IMR-90 (cell line): ENCODE results near the gene EXOC4. TPM values are rescaled to one million over a fixed set of nuclear protein-coding genes. Genes with fewer than 3 reads are reported as not detected.

Source experiments
- ATAC-seq: fragments of 200-7000 bp; cut with Tn5 transposase; 2 replicates; pipeline ENCODE4 v1.9.1; 2020; ENCODE audit warnings: low read depth, mild to moderate bottlenecking, moderate library complexity
- BruUV-seq: library from RNA; stranded (reverse); fragments of 400-500 nt; replicated peaks from 2 replicates; lab custom pipeline; 2021; lab: Mats Ljungman, UMichigan
- CTCF ChIA-PET: fragments of 300-600 bp; formaldehyde crosslinking; extraction: SDS; loops from one replicate; lab custom pipeline; 2021; ENCODE audit warnings: antibody characterized with exemption; lab: Yijun Ruan, JAX
- POLR2A ChIA-PET: fragments of 300-600 bp; sonication (Branson Sonifier 250); formaldehyde crosslinking; loops from one replicate; lab custom pipeline; 2022; ENCODE audit warnings: antibody characterized with exemption; ENCODE audit not compliant: unreplicated experiment; lab: Charles Lee
- DNase-seq: peaks from one replicate; pipeline ENCODE4 v3.0.0; 2013
- H2AFZ ChIP-seq: replicated peaks from 2 replicates; pipeline ENCODE3; 2013; ENCODE audit warnings: low read length, mild to moderate bottlenecking; ENCODE audit not compliant: poor library complexity
- H2AK5ac ChIP-seq: 2 replicates; pipeline ENCODE4 v1.6.1; 2013; ENCODE audit warnings: low read depth, low read length, inconsistent platforms
- H2AK9ac ChIP-seq: replicated peaks from 2 replicates; pipeline ENCODE3; 2013; ENCODE audit warnings: mild to moderate bottlenecking, low read depth, low read length, moderate library complexity; ENCODE audit not compliant: poor library complexity
- H2BK120ac ChIP-seq: 2 replicates; pipeline ENCODE4 v1.6.1; 2013; ENCODE audit warnings: low read depth, low read length, inconsistent platforms
- H2BK15ac ChIP-seq: 3 replicates; pipeline ENCODE4 v1.6.1; 2013; ENCODE audit warnings: low read depth, low read length, inconsistent platforms
- H2BK20ac ChIP-seq: 2 replicates; pipeline ENCODE4 v1.6.1; 2013; ENCODE audit warnings: low read depth, mild to moderate bottlenecking, inconsistent platforms, low read length, moderate library complexity
- H2BK5ac ChIP-seq: 2 replicates; pipeline ENCODE4 v1.6.1; 2013; ENCODE audit warnings: mild to moderate bottlenecking, low read depth, low read length, inconsistent platforms; ENCODE audit not compliant: poor library complexity, severe bottlenecking
- H3K14ac ChIP-seq: replicated peaks from 2 replicates; pipeline ENCODE4 v1.6.1; 2013; ENCODE audit warnings: low read depth, low read length, inconsistent platforms
- H3K18ac ChIP-seq: 2 replicates; pipeline ENCODE4 v1.6.1; 2013; ENCODE audit warnings: low read depth, low read length, control low read depth
- H3K23ac ChIP-seq: 2 replicates; pipeline ENCODE4 v1.6.1; 2013; ENCODE audit warnings: low read depth, low read length, inconsistent platforms
- H3K27ac ChIP-seq: 2 replicates; pipeline ENCODE4 v1.5.1; 2013; ENCODE audit warnings: mild to moderate bottlenecking, control low read depth, low read length; ENCODE audit not compliant: insufficient read depth
- H3K27me3 ChIP-seq: 2 replicates; pipeline ENCODE4 v1.6.1; 2013; ENCODE audit warnings: low read length; ENCODE audit not compliant: control insufficient read depth, insufficient read depth
- H3K36me3 ChIP-seq: 2 replicates; pipeline ENCODE4 v1.6.1; 2013; ENCODE audit warnings: low read length, mixed read lengths; ENCODE audit not compliant: control insufficient read depth, insufficient read depth
- H3K4ac ChIP-seq: 2 replicates; pipeline ENCODE4 v1.6.1; 2013; ENCODE audit warnings: low read depth, low read length, inconsistent platforms
- H3K4me1 ChIP-seq: 2 replicates; pipeline ENCODE4 v1.6.1; 2013; ENCODE audit warnings: low read length, mixed read lengths; ENCODE audit not compliant: control insufficient read depth, insufficient read depth
- H3K4me2 ChIP-seq: 2 replicates; pipeline ENCODE4 v1.6.1; 2013; ENCODE audit warnings: low read depth, mild to moderate bottlenecking, control low read depth, low read length, moderate library complexity
- H3K4me3 ChIP-seq: 2 replicates; pipeline ENCODE4 v1.5.1; 2013; ENCODE audit warnings: low read depth, mild to moderate bottlenecking, control low read depth, low read length, moderate library complexity; ENCODE audit not compliant: insufficient read depth
- H3K56ac ChIP-seq: 2 replicates; pipeline ENCODE4 v1.6.1; 2013; ENCODE audit warnings: low read length, inconsistent platforms; ENCODE audit not compliant: insufficient read depth; ENCODE audit errors: extremely low read depth
- H3K79me1 ChIP-seq, 2 experiments: 2 replicates each; pipeline ENCODE4 v1.6.1; 2013; ENCODE audit warnings: low read length in 2 of 2, inconsistent platforms in 1 of 2, low read depth in 1 of 2
- H3K9ac ChIP-seq: 2 replicates; pipeline ENCODE4 v1.6.1; 2013; ENCODE audit warnings: low read depth, low read length, control low read depth
- H3K9me1 ChIP-seq: 2 replicates; pipeline ENCODE4 v1.6.1; 2013; ENCODE audit warnings: low read length, inconsistent platforms; ENCODE audit not compliant: insufficient read depth
- H3K9me3 ChIP-seq: 2 replicates; pipeline ENCODE4 v1.6.1; 2013; ENCODE audit warnings: low read length; ENCODE audit not compliant: control insufficient read depth, insufficient read depth
- H4K20me1 ChIP-seq: 2 replicates; pipeline ENCODE4 v1.6.1; 2013; ENCODE audit warnings: low read length, inconsistent platforms; ENCODE audit not compliant: insufficient read depth
- H4K5ac ChIP-seq: 2 replicates; pipeline ENCODE4 v1.6.1; 2013; ENCODE audit warnings: mild to moderate bottlenecking, low read depth, low read length, control low read depth
- H4K8ac ChIP-seq, 2 experiments: 2 replicates each; pipeline ENCODE4 v1.6.1; 2013; ENCODE audit warnings: low read depth in 2 of 2, low read length in 2 of 2, control low read depth in 1 of 2, inconsistent platforms in 1 of 2
- H4K91ac ChIP-seq: 2 replicates; pipeline ENCODE4 v1.6.1; 2013; ENCODE audit warnings: low read depth, low read length, inconsistent platforms; ENCODE audit not compliant: insufficient read depth
- CEBPB ChIP-seq: IDR thresholded peaks from 2 replicates; pipeline ENCODE4 v1.6.1; 2012; ENCODE audit warnings: low read depth, low read length, improper control_type of control experiment
- CHD1 ChIP-seq: IDR thresholded peaks from 2 replicates; pipeline ENCODE4 v1.6.1; 2012; ENCODE audit warnings: low read depth, low read length, improper control_type of control experiment
- FOS ChIP-seq: fragments of 150-350 bp; IDR thresholded peaks from 2 replicates; pipeline ENCODE4 v1.6.1; 2016; ENCODE audit warnings: low read depth, low read length
- MAZ ChIP-seq: IDR thresholded peaks from 2 replicates; pipeline ENCODE4 v1.6.1; 2012; ENCODE audit warnings: low read depth, mild to moderate bottlenecking, low read length, improper control_type of control experiment, moderate library complexity, borderline replicate concordance
- MXI1 ChIP-seq: IDR thresholded peaks from 2 replicates; pipeline ENCODE4 v1.6.1; 2012; ENCODE audit warnings: low read depth, mild to moderate bottlenecking, low read length, moderate library complexity, borderline replicate concordance
- RCOR1 ChIP-seq: IDR thresholded peaks from 2 replicates; pipeline ENCODE4 v1.6.1; 2012; ENCODE audit warnings: mild to moderate bottlenecking, low read length, improper control_type of control experiment; ENCODE audit not compliant: insufficient replicate concordance
- RFX5 ChIP-seq: IDR thresholded peaks from 2 replicates; pipeline ENCODE4 v1.8.0; 2012; ENCODE audit warnings: low read depth, mild to moderate bottlenecking, low read length, moderate library complexity
- SMC3 ChIP-seq: fragments of 150-350 bp; IDR thresholded peaks from 2 replicates; pipeline ENCODE4 v1.6.1; 2016; ENCODE audit warnings: low read depth, mild to moderate bottlenecking, antibody characterized with exemption, low read length, moderate library complexity
- WGBS, 2 experiments: methylation state at CpG; one replicate each; pipeline versions ENCODE4 v1.1.5 to v1.1.7; 2013; ENCODE audit warnings: missing lambda C conversion rate in 2 of 2; ENCODE audit not compliant: insufficient read length in 1 of 2; ENCODE audit errors: extremely low coverage in 2 of 2; 5-methylcytosine and 5-hydroxymethylcytosine counted together
- dilution Hi-C: fragments of 300-500 bp; cut with HindIII; formaldehyde crosslinking; loops from one replicate; pipeline ENCODE4 v1.14.3; 2018; ENCODE audit warnings: low sequenced_read_pairs; ENCODE audit not compliant: unreplicated experiment
- in situ Hi-C: fragments of 300-500 bp; cut with MboI; formaldehyde crosslinking; loops from 3 replicates; pipeline ENCODE4 v1.14.3; 2019; ENCODE audit warnings: low sequenced_read_pairs, inconsistent platforms, mixed read lengths
- intact Hi-C: fragments of 100-400 bp; cut with micrococcal nuclease; formaldehyde crosslinking; loops from 2 replicates; pipeline ENCODE4 v1.10.0; 2022
- polyA plus RNA-seq, 3 experiments: library from polyadenylated mRNA; depleted of rRNA; stranded (reverse); fragments of >200 nt; gene quantifications; 2 replicates each; pipeline ENCODE4 v1.2.3, GENCODE V29; 2012; ENCODE audit warnings: low replicate concordance in 1 of 3
- total RNA-seq: library from RNA; depleted of rRNA; stranded (reverse); fragments of >200 nt; gene quantifications from 2 replicates; pipeline ENCODE4 v1.2.3, GENCODE V29; 2012
- TF ChIP-seq, protein P1 (sequence below): fragments of 150-350 bp; IDR thresholded peaks from 2 replicates; pipeline ENCODE4 v1.6.1; 2017; ENCODE audit warnings: mild to moderate bottlenecking, antibody characterized with exemption, low read length, low read depth
- TF ChIP-seq, protein P2 (sequence below): fragments of 150-350 bp; IDR thresholded peaks from 2 replicates; pipeline ENCODE4 v1.6.1; 2016; ENCODE audit warnings: low read depth, mild to moderate bottlenecking, low read length, moderate library complexity, borderline replicate concordance

The EXOC4 gene
- total and polyA plus RNA-seq, 2 of the 4 experiments (the other 2 are of a cell fraction): 25.4 to 94.6 TPM

DNA sequence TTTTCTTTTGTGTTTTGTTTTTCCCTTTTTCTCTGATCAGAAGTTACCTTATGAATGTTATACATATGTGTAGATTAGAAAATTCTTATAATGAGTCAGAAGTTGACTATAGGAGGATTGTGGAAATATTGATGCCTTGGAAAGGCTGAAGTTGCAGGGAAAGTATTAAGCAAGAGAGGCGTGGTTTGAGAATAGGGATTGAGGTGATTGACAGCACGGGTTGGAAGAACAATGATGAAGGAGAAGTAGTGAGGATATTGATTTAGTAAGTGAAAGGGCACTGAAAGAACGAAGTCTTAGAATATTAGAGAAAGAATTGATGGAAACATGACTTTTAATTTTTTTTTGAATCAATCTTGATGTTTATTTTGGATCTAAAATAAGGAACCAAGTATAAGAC lies 176.0 kb downstream of the EXOC4 start:
- WGBS, 2 experiments: 83 to 100% methylated on average over 2 of the region's 3 CpGs
- no peak overlapping the region for H4K5ac ChIP-seq
- H3K56ac ChIP-seq: no peak overlapping the region
- no peaks in the 10 kb centered on the region for H3K9me3 ChIP-seq
- no peaks in the 10 kb centered on the region for H3K4me1 ChIP-seq
- no peak overlapping the region for H2BK5ac ChIP-seq
- H3K27ac ChIP-seq: no peak overlapping the region
- H3K23ac ChIP-seq: no peak overlapping the region
- no peaks in the 10 kb centered on the region for H4K20me1 ChIP-seq
- no peak overlapping the region for H2BK20ac ChIP-seq
- intact Hi-C loops (no loop called here), in situ Hi-C loops (loop anchor here (25.0 kb wide), 2 partner anchors 717 to 1117 kb away; no protein-coding TSS in a partner anchor), dilution Hi-C loops (no loop called here)
- H4K8ac ChIP-seq: no peak overlapping the region
- no peaks in the 10 kb centered on the region for H3K27me3 ChIP-seq
- ChIA-PET CTCF (no interaction called here), POLR2A (no interaction called here)
- no peak overlapping the region for H3K4ac ChIP-seq
- H3K79me1 ChIP-seq: peaks cover 5 to 7% of the 10 kb centered on the region in 2 experiments; a peak in 3 of 4 replicates
- DNase-seq (no peak), ATAC-seq (no peak)
- H2AK5ac ChIP-seq: no peak overlapping the region
- 0 out of 2 replicates have a peak, but pooled peaks cover 1% of the 10 kb centered on the region for H3K36me3 ChIP-seq
- no peak overlapping the region for H3K18ac ChIP-seq
- H3K9ac ChIP-seq: no peak overlapping the region
- H2AFZ ChIP-seq: no peak overlapping the region
- no peak overlapping the region for H3K4me3 ChIP-seq
- H2AK9ac ChIP-seq: no peak overlapping the region
- TF ChIP-seq, protein P1, sequence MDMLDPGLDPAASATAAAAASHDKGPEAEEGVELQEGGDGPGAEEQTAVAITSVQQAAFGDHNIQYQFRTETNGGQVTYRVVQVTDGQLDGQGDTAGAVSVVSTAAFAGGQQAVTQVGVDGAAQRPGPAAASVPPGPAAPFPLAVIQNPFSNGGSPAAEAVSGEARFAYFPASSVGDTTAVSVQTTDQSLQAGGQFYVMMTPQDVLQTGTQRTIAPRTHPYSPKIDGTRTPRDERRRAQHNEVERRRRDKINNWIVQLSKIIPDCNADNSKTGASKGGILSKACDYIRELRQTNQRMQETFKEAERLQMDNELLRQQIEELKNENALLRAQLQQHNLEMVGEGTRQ: no peak
- TF ChIP-seq, protein P2, sequence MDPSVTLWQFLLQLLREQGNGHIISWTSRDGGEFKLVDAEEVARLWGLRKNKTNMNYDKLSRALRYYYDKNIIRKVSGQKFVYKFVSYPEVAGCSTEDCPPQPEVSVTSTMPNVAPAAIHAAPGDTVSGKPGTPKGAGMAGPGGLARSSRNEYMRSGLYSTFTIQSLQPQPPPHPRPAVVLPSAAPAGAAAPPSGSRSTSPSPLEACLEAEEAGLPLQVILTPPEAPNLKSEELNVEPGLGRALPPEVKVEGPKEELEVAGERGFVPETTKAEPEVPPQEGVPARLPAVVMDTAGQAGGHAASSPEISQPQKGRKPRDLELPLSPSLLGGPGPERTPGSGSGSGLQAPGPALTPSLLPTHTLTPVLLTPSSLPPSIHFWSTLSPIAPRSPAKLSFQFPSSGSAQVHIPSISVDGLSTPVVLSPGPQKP: no peak
- no peak for TF ChIP-seq RCOR1
- no peak for TF ChIP-seq FOS
- TF ChIP-seq RFX5: no peak
- TF ChIP-seq MAZ: no peak
- TF ChIP-seq CHD1: no peak
- no peak for TF ChIP-seq SMC3
- no peak for TF ChIP-seq CEBPB
- TF ChIP-seq MXI1: no peak
- no peaks in the 10 kb centered on the region for H3K9me1 ChIP-seq
- no peak overlapping the region for H2BK15ac ChIP-seq
- H3K14ac ChIP-seq: no peak overlapping the region
- BruUV-seq: no TSS peak
- H2BK120ac ChIP-seq: no peak overlapping the region
- no peak overlapping the region for H4K91ac ChIP-seq
- no peak overlapping the region for H3K4me2 ChIP-seq
